Endometrial microvascular endothelial cells (primary cell): Measurements from ENCODE around the gene ITPRID1. TPM values are rescaled to one million over a fixed set of nuclear protein-coding genes. Genes with fewer than 3 reads are reported as not detected.
"Not testable (repeated sequence)": the region's sequence is repeated elsewhere in the genome, so short reads cannot be mapped to it uniquely, and the experiment has no call there.

Source experiments
- in situ Hi-C: cut with HindIII; loops from 2 replicates; pipeline ENCODE4 v1.10.0; 2017; ENCODE audit warnings: low sequenced_read_pairs, low pct_unique_long_range_greater_than_20kb; ENCODE audit errors: inconsistent ontology term
- total RNA-seq: library from RNA; depleted of rRNA; stranded (reverse); fragments of >200 nt; gene quantifications from one replicate; pipeline ENCODE4 v1.2.3, GENCODE V29; 2015; ENCODE audit errors: inconsistent ontology term

Gene ITPRID1
- total RNA-seq: not detected

- in situ Hi-C loops: no loop called here
These were observed at the start of gene ITPRID1 for GRCh38 chr7:31513790-31514189. ITPRID1 (plus strand) TSS chr7:31514090; CDS start chr7:31553025, 38,935 bp downstream.

GRCh38 chr7:31464601-31465000 lies 49.3 kb upstream of the ITPRID1 start:
- in situ Hi-C loops: no loop called here

- in situ Hi-C loops: no loop called here
These were observed 48.6 kb upstream of the ITPRID1 start for GRCh38 chr7:31465285-31465684.

- in situ Hi-C loops: no loop called here
These were observed 47.9 kb upstream of the ITPRID1 start for GRCh38 chr7:31466036-31466435.

- in situ Hi-C loops: not testable (repeated sequence)
These were observed 43.0 kb upstream of the ITPRID1 start for GRCh38 chr7:31470883-31471282.

GRCh38 chr7:31475368-31475767 lies 38.5 kb upstream of the ITPRID1 start:
- in situ Hi-C loops: no loop called here

- in situ Hi-C loops: no loop called here
These were observed 37.7 kb upstream of the ITPRID1 start for GRCh38 chr7:31476073-31476745.

- in situ Hi-C loops: no loop called here
These were observed 36.8 kb upstream of the ITPRID1 start for GRCh38 chr7:31476941-31477677.

GRCh38 chr7:31478018-31478417 lies 35.9 kb upstream of the ITPRID1 start:
- in situ Hi-C loops: no loop called here

- in situ Hi-C loops: no loop called here
These were observed 35.2 kb upstream of the ITPRID1 start for GRCh38 chr7:31478721-31479120.

- in situ Hi-C loops: no loop called here
These were observed 26.8 kb upstream of the ITPRID1 start for GRCh38 chr7:31487071-31487470.

- in situ Hi-C loops: no loop called here
These were observed 26.4 kb upstream of the ITPRID1 start for GRCh38 chr7:31487476-31487875.

- in situ Hi-C loops: no loop called here
These were observed 25.2 kb upstream of the ITPRID1 start for GRCh38 chr7:31488562-31489203.

GRCh38 chr7:31490796-31491314 lies 23.0 kb upstream of the ITPRID1 start:
- in situ Hi-C loops: no loop called here

GRCh38 chr7:31492086-31492485 lies 21.8 kb upstream of the ITPRID1 start:
- in situ Hi-C loops: no loop called here

GRCh38 chr7:31493714-31494181 lies 20.1 kb upstream of the ITPRID1 start:
- in situ Hi-C loops: no loop called here

- in situ Hi-C loops: no loop called here
These were observed 19.5 kb upstream of the ITPRID1 start for GRCh38 chr7:31494421-31494820.

- in situ Hi-C loops: no loop called here
These were observed 18.2 kb upstream of the ITPRID1 start for GRCh38 chr7:31495653-31496052.

GRCh38 chr7:31497516-31497915 lies 16.4 kb upstream of the ITPRID1 start:
- in situ Hi-C loops: no loop called here

- in situ Hi-C loops: no loop called here
These were observed 13.2 kb upstream of the ITPRID1 start for GRCh38 chr7:31500656-31501055.
